ENCODE measurements around the gene NPC1.

- no peak for TF ChIP-seq EZH2 (IDR thresholded peaks at IDR 0.05; ENCODE audit: borderline replicate concordance, low read length)
- peak; percentile 94 for TF ChIP-seq CTCF (IDR thresholded peaks at IDR 0.05; ENCODE audit: low read length)
Measured at GRCh38 chr18:23515911-23516546, 70.3 kb downstream of the NPC1 start.
